Cerebellar cortex (tissue), 1 donor: ENCODE results near the gene CYP2J2.
A peak's percentile ranks its signal among the peaks of the same experiment; 100 is the strongest.
"Not testable (repeated sequence)": the region's sequence is repeated elsewhere in the genome, so short reads cannot be mapped to it uniquely, and the experiment has no call there.

Source experiments
- DNase-seq: peaks from one replicate; pipeline ENCODE4 v3.0.0-alpha.2; 2015; ENCODE audit warnings: low spot score

CYP2J2 gene

DNA sequence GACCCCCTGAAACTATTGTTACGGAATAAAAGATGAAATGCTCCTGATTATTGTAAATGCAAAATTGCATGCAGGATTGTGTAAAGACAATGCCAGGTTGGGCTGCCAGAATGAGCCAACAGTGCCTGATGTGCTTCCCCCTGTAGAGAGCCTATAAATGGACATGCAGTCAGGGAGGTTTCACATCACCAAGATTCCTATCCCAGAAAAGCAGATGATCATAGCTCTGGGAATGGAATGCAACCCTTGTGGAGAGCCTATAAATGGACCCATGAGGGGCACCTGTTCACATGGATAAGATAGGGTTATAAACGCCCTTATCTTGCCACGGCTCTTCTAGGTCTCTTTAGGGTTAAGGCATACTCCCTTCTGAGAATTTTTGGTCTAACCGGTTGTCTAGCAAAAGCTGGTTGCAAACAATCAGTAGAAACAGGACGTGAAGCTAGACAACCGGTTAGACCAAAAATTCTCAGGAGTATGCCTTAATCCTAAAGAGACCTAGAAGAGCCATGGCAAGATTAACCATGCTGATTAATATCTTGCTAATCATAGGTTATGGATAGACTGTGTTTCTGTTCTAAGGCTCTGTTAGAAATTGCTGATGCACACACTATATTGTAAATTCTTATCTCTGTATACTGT, 5.2 kb downstream of the CYP2J2 start:
- DNase-seq, result not testable (repeated sequence)

DNA sequence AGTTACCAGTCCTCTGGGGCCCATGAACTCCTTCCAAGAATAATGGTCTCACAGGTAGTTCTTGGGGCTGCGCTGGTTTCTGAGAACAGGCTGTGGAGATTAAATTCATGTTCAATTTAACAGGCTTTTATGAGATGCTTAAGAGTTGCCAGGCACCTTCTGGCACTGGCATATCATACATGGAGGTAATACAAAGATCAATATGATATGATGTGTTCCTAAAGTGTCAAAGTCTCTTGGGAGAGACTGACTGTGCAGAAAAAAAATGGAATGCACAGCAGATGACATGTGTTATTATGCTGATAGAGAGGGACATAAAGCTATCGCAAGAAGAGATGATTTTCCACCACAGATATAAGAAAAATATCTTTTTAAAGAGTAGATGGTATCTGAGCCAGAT, 6.8 kb downstream of the CYP2J2 start:
- DNase-seq, result no peak

DNA sequence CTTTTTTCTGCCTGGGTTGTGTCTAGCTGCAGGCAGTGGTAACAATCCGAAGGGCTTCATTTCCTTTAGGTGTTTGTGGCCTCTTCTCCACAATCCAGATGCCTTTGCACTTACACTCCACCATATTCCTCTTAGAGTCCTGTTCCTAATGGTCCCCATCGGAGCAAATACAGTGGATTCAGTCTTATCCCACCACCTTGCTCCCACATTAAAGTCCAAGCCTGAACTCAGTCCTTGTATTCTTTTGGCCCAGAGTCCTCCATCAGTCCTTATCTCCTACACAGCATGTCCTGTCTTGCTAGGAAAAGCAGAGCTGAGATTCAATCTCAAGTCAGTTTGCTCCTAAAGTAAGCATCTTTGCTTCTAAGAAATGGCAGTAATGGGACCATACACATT, 8.8 kb downstream of the CYP2J2 start:
- DNase-seq, result no peak

DNA sequence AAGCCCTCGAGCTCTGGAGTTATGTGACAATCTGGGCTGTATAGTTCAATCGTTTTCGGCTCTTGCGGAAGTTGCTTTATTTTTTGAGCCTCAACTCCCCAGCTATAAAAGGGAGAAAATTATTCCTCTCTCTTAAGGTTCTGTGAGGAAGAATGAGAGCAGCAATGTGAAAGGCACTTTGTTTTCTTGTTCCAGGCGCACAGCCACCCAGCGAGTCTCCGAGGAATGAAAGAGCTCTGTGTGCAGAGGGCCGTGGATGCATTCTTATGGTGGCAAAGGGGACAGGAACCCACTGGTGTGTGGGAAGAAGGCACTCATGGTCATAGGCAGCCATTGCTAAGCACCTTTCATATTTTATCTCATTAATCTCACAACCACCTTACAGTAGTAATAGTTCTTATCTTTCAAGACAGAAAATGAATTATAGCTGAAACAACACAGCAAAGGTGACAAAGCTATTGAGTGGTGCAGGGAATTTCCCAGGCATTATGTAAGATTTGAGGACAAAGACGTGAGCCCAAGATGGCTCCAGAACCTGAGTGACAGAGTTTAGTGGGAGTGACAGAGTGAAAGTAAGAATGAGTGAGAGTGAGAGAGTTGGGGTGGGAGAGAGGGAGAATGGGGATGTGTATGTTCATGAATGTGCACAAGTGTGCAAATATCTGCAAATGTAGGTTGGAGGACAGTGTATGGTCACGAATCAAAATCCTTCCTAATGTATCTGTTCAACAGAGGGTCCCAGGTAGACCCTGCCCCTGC, 9.4 kb downstream of the CYP2J2 start:
- peak; percentile 13 for DNase-seq

DNA sequence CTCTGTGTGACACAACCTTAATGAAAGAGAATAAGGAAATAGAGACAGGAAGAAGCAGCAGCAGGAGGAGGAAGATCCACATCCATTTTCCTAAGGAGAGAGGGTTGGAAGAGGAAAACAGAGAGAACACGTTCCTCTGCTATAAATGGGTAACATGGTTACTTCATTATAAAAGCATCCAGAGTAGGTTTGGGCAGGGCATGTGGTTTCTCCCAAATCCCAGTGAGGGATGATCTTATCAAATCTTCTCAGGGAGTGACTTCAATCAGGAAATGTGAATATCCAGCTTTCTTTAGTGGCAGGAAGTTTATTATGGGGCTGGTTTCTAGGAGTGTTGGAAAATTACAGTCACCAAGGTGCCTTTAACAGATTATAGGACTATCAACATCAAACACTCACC, 11.1 kb downstream of the CYP2J2 start:
- no peak for DNase-seq

DNA sequence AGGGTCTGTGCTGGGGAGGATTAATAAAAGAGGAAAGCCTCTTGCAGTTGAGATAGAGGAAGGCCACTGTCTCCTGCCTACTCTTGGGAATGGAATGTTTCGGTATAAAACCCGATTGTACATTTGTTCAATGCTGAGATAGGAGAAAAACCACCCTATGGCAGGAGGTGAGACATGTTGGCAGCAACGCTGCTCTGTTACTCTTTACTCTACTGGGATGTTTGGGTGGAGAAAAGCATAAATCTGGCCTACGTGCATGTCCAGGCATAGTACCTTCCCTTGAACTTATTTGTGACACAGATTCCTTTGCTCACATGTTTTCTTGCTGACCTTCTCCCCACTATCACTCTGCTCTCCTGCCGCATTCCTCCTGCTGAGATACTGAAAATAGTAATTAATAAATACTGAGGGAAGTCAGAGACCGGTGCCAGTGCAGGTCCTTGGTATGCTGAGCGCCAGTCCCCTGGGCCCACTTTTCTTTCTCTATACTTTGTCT, 11.7 kb downstream of the CYP2J2 start:
- DNase-seq, result not testable (repeated sequence)

DNA sequence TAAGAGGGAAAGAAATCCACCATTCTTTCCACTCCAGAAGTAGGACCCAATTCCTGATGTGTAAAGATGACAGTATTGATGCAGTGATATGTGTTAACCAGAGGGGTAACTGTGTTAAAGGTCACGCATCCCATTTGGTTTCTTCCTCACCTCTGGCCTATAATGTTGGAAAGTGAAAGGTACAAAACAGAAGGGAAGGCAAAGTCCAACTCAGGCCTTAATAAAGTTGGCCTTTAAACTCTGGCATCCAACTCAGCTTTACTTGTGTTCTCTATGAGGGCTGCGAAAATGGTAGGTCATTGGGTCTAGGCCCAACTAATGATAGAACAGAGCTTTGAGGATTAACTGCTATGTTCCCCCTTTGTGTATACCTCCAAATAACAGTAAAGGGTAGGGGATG, 17.9 kb downstream of the CYP2J2 start:
- no peak for DNase-seq

DNA sequence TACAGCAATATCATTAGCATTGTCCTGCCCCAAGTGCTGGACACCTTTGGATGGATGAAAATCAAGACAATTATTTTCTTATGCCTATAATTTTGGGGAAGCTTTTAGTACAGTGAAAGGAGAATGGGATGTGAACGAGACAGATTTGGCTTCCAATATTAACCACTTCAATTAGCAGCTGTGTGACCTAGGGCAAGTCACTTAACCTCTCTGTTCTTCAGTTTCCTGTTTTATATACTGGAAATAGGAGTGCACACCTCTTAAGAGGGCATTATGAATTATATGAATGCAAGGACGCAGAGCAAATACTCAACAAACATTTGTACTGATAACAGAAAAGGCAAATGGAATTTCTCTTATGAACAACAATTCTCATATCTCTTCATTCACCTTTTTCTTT, 18.5 kb downstream of the CYP2J2 start:
- DNase-seq, result no peak

DNA sequence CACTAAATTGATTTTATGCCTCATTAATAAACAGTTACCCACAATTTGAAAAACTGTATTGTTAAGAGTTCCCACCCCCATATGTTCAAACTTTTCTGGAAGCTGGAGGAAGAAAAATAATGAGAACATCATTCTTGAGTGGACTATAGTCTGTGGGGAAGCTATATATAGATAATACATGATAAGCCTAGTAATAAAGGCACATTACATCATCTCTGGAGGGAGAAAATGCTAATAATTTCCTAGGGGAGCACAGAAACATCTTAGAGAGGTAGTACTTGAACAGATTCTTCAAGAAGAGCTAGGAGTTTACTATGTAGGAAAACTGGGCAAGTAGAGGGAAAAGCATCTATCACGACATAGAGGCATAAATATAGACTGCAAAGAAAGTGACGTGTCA, 19.6 kb downstream of the CYP2J2 start:
- no peak for DNase-seq

DNA sequence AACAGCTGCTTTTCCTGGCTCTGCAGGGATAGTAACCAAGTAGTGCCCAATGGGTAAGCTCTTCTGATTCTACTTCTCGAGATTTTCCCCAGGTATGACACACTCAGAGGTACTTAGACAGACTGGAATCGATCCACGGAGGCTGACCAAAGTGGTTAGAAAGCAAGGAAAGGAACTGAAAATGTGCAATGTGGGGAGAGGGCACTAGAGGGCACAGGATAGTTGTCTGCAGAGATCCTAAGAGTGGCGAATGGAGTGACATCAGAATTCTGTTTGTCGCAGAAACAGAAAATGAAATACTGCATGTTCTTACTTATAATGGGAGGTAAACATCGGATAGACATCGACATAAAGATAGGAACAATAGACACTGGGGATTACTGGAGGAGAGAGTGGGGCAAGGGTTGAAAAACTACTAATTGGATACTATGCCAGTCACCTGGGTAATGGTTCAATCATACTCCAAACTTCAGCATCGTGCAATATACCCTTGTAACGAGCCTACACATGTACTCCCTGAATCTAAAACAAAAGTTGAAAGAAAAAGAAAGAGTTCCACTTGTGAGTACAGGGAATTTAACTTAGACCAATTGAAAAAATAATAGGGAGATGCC, 23.3 kb downstream of the CYP2J2 start:
- peak; percentile 18 for DNase-seq

DNA sequence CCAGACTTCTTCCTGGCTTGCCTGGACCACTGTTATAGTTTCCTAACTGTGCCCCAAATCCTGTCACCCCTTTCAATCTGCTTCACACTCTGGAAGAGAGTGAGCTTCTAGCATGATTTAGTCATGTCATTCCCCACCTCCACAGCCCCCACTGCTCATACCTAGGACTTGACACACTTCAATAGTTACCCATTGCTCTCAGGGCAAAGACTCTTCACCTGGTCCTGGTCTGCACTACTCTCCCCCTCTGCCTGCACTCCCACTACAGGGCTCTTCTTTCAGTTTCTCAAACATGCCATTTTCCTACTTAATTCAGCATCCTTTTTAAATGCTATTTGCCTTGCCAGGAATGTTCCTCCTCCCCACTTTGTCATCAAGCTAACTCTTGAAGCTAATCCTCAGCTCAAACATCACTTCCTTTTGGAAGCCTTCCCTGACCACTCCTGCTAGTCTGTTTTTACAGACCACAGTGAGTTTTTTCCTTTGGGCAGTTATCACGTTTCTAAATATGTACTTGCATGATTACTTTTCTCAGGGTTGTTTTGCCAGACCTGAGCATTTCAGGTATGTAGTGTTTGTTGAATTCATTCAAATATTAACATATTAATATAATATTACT, 24.7 kb downstream of the CYP2J2 start:
- no peak for DNase-seq

DNA sequence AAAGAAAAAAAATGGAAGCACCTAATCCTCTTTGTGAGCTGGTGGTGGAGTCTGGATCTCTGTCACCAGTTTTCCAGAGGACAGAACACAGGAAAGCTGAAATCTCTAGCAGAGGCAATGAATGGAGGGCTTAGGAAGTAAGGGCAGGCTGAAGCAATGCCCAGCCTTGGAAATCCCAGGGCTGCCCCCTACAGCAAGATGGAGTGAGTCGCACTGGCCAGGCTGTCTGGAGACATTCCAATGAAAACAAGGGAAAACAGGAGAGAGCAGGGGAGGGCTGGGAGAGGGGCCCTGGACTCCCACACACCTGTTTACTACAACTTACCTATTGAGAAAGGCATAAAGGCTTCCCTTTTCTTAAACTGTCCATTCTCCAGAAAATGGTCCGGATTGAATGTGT, 25.9 kb downstream of the CYP2J2 start:
- DNase-seq, result no peak

DNA sequence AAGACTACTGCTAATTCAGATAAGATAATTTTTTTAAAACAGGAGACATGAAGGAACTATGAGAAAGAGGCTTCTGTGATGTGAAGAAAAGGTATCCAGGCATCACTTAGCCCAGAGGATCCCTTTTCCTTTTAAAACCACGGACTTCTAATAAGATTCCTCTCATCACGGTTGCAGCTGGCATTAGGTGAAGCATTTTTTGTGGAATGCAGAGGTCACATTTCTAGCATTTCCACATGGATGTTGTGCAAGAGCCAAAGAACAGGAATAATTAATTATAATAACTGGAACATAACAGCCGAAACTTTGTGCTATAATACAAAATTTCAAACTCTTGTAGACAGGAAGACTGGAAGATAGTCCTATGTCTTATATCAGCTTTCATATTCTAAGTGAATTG, 27.6 kb downstream of the CYP2J2 start:
- DNase-seq, result no peak

DNA sequence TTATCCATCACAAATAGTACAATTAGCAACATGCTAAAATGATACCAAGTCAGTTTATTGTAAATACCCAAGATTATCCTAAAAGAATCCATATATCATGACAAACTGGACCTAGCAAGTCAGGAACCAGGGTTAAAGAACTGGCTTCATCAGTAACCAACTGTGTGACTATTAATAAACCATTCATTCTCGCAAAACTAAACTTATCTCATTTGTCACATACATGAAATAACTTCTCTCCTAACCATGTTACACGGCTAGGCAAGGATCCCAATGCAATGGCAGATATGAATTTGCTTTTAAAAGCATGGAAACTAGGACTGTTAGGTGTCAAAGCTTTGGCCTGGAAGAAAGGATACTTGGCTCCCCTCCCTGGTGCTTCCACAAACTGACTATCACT, 29.4 kb downstream of the CYP2J2 start:
- DNase-seq, result no peak

DNA sequence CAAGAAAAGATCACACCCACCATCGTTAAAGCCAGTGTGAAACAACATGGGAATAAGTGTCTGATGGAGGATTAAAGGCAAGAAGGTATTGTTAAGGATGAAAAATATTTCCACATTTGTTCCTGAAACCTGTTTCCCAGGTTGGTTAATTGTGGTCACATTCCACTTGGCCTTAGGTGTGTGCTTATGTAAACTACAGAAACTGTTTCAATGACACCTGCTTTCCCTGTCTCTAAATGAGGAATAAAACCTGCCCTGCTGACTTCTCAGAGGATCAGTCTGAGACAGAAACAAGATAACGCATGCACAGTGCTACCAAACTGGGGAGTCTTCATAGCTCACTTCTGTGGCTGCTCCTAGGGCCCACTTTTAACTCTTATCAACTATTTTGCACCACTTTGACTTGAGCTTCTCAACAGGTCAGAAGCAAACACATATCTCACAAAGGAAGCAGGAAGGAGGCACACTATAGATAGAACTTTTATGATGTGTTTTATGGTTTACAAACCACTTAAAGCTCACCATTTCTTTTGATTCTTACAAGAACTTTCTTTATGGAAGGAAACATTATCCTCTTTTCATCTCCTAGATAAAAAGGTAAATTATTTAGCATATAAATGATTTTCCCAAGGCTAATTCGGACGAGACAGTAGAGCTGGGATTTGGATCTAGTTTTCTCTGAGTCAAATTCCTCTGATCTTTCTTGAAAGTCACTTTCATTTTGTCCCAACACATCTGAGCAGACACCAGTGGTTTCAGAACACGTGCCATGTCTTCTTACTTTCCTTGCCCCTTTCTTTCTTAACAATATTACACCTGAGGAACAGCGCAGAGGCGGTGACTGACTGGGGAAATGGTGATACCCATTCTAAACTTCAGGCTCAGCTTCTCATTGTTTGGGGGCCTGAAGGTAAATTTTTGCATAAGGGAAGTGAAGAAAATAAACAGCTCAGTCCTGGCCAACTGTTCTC, 33.4 kb downstream of the CYP2J2 start:
- DNase-seq, result no peak

DNA sequence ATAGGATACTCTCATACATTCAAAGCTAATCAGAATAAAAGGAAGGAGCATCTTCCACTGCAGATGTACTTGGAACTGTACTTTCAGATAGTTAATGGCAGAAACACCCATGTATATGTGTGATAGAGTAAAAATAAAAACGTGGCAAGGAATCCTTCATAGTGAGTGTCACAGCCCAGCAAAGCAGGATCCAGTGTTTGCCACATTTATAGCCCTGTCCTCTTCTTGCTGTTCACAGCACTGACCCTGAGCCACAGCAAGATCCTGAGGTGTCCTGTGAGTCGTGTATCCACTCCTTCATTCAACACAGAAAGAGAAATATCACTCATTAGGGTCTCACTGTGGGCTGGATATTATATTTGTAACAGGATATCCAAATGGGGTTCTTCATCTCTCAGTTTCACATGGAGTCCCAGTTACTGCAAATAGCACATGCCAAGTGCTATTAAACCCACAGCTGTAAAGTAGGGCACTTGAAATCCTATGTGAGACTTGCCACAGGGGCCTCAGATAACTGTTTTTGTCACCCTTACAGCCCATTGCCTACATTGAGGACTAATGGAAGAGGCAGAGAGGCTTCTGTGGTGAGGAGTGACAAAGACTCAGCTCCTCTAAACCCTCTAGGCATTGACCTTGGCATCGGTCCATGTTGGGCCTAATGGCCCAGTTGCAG, 41.3 kb downstream of the CYP2J2 start:
- no peak for DNase-seq

DNA sequence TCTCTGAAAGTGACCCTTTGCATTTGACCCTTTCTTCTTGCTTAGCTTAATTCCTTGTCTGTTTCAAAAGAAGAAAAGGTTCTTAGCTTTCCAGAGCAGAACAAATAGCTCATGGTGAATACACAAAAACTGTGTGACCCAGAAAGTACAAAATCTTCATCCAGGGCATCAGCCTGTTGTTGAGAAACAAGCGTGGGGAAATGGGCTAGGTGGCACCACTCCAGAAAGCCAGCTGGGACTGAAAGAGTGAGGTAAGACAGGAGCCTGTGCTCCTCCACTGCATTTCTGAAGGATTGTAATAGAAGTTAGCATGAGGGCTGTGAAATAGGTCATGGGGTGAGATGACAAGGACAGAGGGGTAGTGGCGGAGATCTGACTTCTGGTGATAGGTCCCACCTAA, 45.8 kb downstream of the CYP2J2 start:
- DNase-seq, result peak; percentile 10

DNA sequence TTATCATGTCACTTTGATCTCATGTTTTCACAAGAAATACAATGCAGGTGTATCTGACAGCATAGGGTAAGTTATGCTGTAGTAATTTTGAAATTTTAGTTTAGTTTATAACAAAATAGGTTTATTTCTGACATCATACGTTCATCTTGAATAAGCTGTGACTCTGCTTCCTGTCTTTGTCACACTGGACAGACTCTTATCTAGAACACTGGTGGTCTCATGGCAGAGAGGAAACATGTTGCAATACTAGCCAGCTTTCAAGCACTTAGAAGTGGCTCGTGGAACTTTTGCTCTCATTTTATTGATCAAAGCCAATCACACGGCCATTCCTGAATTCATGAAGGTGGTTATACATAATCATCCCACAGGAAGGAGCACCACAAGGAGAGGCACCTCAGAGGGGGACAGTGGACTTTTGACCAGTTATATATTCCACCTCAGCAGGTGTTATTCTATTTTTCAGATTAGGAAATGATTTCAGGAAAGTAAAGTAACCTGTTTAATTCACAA, 46.5 kb downstream of the CYP2J2 start:
- no peak for DNase-seq

DNA sequence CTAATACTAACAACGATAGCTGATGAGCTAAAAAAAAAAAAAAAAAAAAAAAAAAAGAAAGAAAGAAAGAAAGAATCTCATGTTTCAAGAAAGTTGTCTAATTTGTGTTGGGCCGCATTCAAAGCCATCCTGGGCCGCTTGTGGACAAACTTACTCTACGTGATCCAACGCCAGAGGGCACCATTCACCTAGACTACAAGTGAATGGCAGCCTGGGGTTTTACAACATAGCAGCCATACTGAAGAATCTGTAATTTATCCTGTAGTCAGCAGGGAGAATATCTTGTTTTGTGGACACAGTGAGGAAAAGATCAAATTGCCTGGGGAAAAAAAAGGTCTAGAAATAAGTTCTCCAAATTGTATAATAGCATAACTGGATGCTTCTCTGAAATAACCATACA, 47.0 kb downstream of the CYP2J2 start:
- DNase-seq, result peak; percentile 50

DNA sequence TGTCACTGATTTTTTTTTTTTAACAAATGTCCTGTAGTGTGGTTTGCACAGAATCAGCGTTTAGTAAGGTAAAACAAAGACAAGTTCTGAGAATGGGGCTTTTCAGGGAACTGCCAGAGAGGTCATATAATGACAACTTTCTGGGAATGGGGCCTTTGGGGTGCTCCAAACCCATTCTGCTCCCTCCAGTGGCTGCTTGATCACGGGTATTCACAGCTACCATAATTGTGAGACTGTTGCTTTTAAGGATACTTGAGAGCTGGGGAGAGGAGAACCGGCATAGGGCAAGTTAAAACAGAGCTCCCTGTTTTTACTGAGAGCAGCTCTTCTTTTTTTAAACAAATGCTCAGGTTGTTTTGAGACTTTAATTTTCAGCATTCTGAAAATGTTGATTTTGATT, 48.2 kb downstream of the CYP2J2 start:
- no peak for DNase-seq
